GM12878 (cell line): Measurements from ENCODE around the gene EDEM2. TPM values are rescaled to one million over a fixed set of nuclear protein-coding genes. Genes with fewer than 3 reads are reported as not detected.

ENCODE experiments used
- ATAC-seq: fragments of 200-7000 bp; cut with Tn5 transposase; 3 replicates; pipeline ENCODE4 v1.9.1; 2020; ENCODE audit warnings: mild to moderate bottlenecking, moderate library complexity
- BruUV-seq: library from RNA; stranded (reverse); fragments of 400-500 nt; replicated peaks from 2 replicates; lab custom pipeline; 2021; lab: Mats Ljungman, UMichigan
- CTCF ChIA-PET: fragments of 300-600 bp; sonication (Branson Sonifier 250); formaldehyde crosslinking; extraction: SDS; loops from one replicate; lab custom pipeline; 2021; ENCODE audit warnings: inconsistent platforms; lab: Yijun Ruan, JAX
- POLR2A ChIA-PET: fragments of 350-600 bp; formaldehyde crosslinking; extraction: SDS; loops from one replicate; lab custom pipeline; 2021; ENCODE audit warnings: inconsistent platforms; lab: Charles Lee
- RAD21 ChIA-PET: fragments of 300-600 bp; sonication (Branson Sonifier 250); formaldehyde crosslinking; loops from one replicate; lab custom pipeline; 2023; ENCODE audit warnings: antibody characterized with exemption; ENCODE audit not compliant: unreplicated experiment; lab: Charles Lee
- SMC1A ChIA-PET: fragments of 300-600 bp; sonication (Branson Sonifier 250); formaldehyde crosslinking; loops from one replicate; lab custom pipeline; 2023; ENCODE audit not compliant: unreplicated experiment, uncharacterized antibody; lab: Charles Lee
- DNase-seq: peaks from one replicate; pipeline ENCODE4 v3.0.0-alpha.2; 2011; ENCODE audit warnings: low read depth, low spot score
- FAIRE-seq: peaks from 3 replicates; lab custom pipeline; 2011; peaks lifted over from hg19 to GRCh38; lab: Jason Lieb, UNC
- H2AFZ ChIP-seq: 2 replicates; pipeline ENCODE4 v1.6.0; 2011; ENCODE audit warnings: low read depth, low read length, control low read depth; ENCODE audit not compliant: control insufficient read depth
- H3K27ac ChIP-seq: 2 replicates; pipeline ENCODE4 v1.5.1; 2011; ENCODE audit warnings: control low read depth; ENCODE audit not compliant: control insufficient read depth, insufficient read depth
- H3K27me3 ChIP-seq, 2 experiments: replicated peaks in 1 of 2; 2 replicates each; pipeline versions ENCODE4 v1.6.0 to v1.6.1; 2011; ENCODE audit warnings: low read length in 1 of 2; ENCODE audit not compliant: control insufficient read depth in 2 of 2, insufficient read depth in 2 of 2
- H3K36me3 ChIP-seq, 2 experiments: 2 replicates each; pipeline ENCODE4 v1.5.1; 2011; ENCODE audit warnings: low read length in 1 of 2; ENCODE audit not compliant: control insufficient read depth in 2 of 2, insufficient read depth in 2 of 2
- H3K4me1 ChIP-seq: 2 replicates; pipeline ENCODE4 v1.6.1; 2011; ENCODE audit warnings: mild to moderate bottlenecking, low read length, moderate library complexity, mixed read lengths; ENCODE audit not compliant: control insufficient read depth, insufficient read depth
- H3K4me2 ChIP-seq: 2 replicates; pipeline ENCODE4 v1.6.0; 2011; ENCODE audit warnings: control low read depth; ENCODE audit not compliant: control insufficient read depth, insufficient read depth
- H3K4me3 ChIP-seq: fragments of 200-600 bp; sonication (generic); 2 replicates; pipeline ENCODE4 v1.5.1; 2016
- H3K79me2 ChIP-seq: 2 replicates; pipeline ENCODE4 v1.6.0; 2011; ENCODE audit warnings: low read length; ENCODE audit not compliant: control insufficient read depth, insufficient read depth
- H3K9ac ChIP-seq: 2 replicates; pipeline ENCODE4 v1.8.0; 2011; ENCODE audit warnings: low read length, control low read depth, mixed read lengths; ENCODE audit not compliant: control insufficient read depth, insufficient read depth
- H3K9me3 ChIP-seq: replicated peaks from 3 replicates; pipeline ENCODE4 v1.5.1; 2011; ENCODE audit warnings: mild to moderate bottlenecking, low read length; ENCODE audit not compliant: control insufficient read depth, insufficient read depth
- H4K20me1 ChIP-seq: 2 replicates; pipeline ENCODE4 v1.6.0; 2011; ENCODE audit not compliant: control insufficient read depth, insufficient read depth
- CEBPB ChIP-seq, 2 experiments: fragments of 150-350 bp in 1 of 2; IDR thresholded peaks; 2 replicates each; pipeline ENCODE4 v1.6.1; 2012 to 2014; ENCODE audit warnings: low read depth in 2 of 2, low read length in 2 of 2, borderline replicate concordance in 1 of 2, inconsistent platforms in 1 of 2
- CHD2 ChIP-seq: IDR thresholded peaks from 2 replicates; pipeline ENCODE4 v1.6.1; 2011; ENCODE audit warnings: low read depth, low read length, improper control_type of control experiment, borderline replicate concordance
- CREB1 ChIP-seq: IDR thresholded peaks from 2 replicates; pipeline ENCODE4 v1.6.1; 2012; ENCODE audit warnings: low read depth, mild to moderate bottlenecking, inconsistent platforms
- DPF2 ChIP-seq: fragments of 450-650 bp; IDR thresholded peaks from 2 replicates; pipeline ENCODE4 v1.6.1; 2017; ENCODE audit warnings: mild to moderate bottlenecking
- IKZF1 ChIP-seq: fragments of 450-650 bp; conservative IDR thresholded peaks from 2 replicates; pipeline ENCODE4 v1.6.1; 2017; ENCODE audit warnings: antibody characterized with exemption, mild to moderate bottlenecking
- JUNB ChIP-seq: IDR thresholded peaks from 2 replicates; pipeline ENCODE4 v1.6.1; 2016; ENCODE audit warnings: antibody characterized with exemption, mild to moderate bottlenecking
- LARP7 ChIP-seq: fragments of 450-650 bp; IDR thresholded peaks from 2 replicates; pipeline ENCODE4 v1.6.1; 2017; ENCODE audit warnings: mild to moderate bottlenecking
- MTA2 ChIP-seq: fragments of 450-650 bp; IDR thresholded peaks from 2 replicates; pipeline ENCODE4 v1.6.1; 2016; ENCODE audit warnings: low read depth, mild to moderate bottlenecking, moderate library complexity
- NFYA ChIP-seq: IDR thresholded peaks from 2 replicates; pipeline ENCODE4 v1.6.1; 2011; ENCODE audit warnings: low read depth, mild to moderate bottlenecking, low read length, improper control_type of control experiment, borderline replicate concordance
- PAX5 ChIP-seq: IDR thresholded peaks from 2 replicates; pipeline ENCODE4 v1.6.1; 2011; ENCODE audit warnings: low read depth, low read length, borderline replicate concordance
- PAX8 ChIP-seq: fragments of 450-650 bp; IDR thresholded peaks from 2 replicates; pipeline ENCODE4 v1.6.1; 2017; ENCODE audit warnings: mild to moderate bottlenecking, moderate library complexity
- POLR2A ChIP-seq: IDR thresholded peaks from 2 replicates; pipeline ENCODE4 v1.6.1; 2011; ENCODE audit warnings: low read depth, mild to moderate bottlenecking, low read length
- RFX5 ChIP-seq: IDR thresholded peaks from 2 replicates; pipeline ENCODE4 v1.6.1; 2011; ENCODE audit warnings: low read depth, low read length, improper control_type of control experiment
- ZNF217 ChIP-seq: fragments of 450-650 bp; IDR thresholded peaks from 2 replicates; pipeline ENCODE4 v1.6.1; 2017; ENCODE audit warnings: antibody characterized with exemption, mild to moderate bottlenecking
- ZNF24 ChIP-seq: fragments of 450-650 bp; IDR thresholded peaks from 2 replicates; pipeline ENCODE4 v1.6.1; 2017; ENCODE audit warnings: antibody characterized with exemption, mild to moderate bottlenecking
- WGBS: methylation state at CpG from one replicate; pipeline ENCODE4 v1.1.6; 2016; ENCODE audit warnings: low lambda C conversion rate; ENCODE audit not compliant: insufficient replicate concordance, insufficient coverage; ENCODE audit errors: missing lambda C conversion rate; 5-methylcytosine and 5-hydroxymethylcytosine counted together
- in situ Hi-C: fragments of 300-500 bp; cut with MboI; formaldehyde crosslinking; loops from 9 replicates; pipeline ENCODE4 v1.14.3; 2018; ENCODE audit warnings: mixed read lengths
- intact Hi-C: fragments of 100-400 bp; cut with micrococcal nuclease; formaldehyde crosslinking; loops from one replicate; pipeline ENCODE4 v1.14.2; 2022; ENCODE audit not compliant: unreplicated experiment
- polyA plus RNA-seq, 11 experiments: library from polyadenylated mRNA; depleted of rRNA in 4 of 11; unstranded in 6 of 11; stranded (reverse) in 5 of 11; fragments of >200 nt; fragmentation: Nextera tagmentation in 4 of 11; fragmentation: Illumina TruSeq in 1 of 11; extraction: Ambion mirVana in 4 of 11; extraction: Trizol in 1 of 11; gene quantifications; 1 replicate in 1 of 11; 2 replicates in 10 of 11; pipeline versions ENCODE4 v1.2.1 to v1.2.3, GENCODE V29; 2011 to 2016; ENCODE audit warnings: inconsistent platforms in 2 of 11, missing spikeins in 2 of 11, low read depth in 1 of 11
- total RNA-seq, 4 experiments: library from RNA; depleted of rRNA in 3 of 4; stranded (reverse); fragments of >200 nt in 3 of 4; fragmentation: Illumina TruSeq in 1 of 4; extraction: Trizol in 1 of 4; gene quantifications; 2 replicates each; pipeline versions ENCODE4 v1.2.1 to v1.2.3, GENCODE V29; 2013 to 2021
- TF ChIP-seq, protein P1 (sequence below): IDR thresholded peaks from 2 replicates; pipeline ENCODE4 v1.6.1; 2011; ENCODE audit warnings: borderline replicate concordance, low read depth, mild to moderate bottlenecking, moderate library complexity, low read length; ENCODE audit not compliant: insufficient read depth, poor library complexity, severe bottlenecking
- TF ChIP-seq, protein P2 (sequence below): IDR thresholded peaks from 2 replicates; pipeline ENCODE4 v1.6.1; 2012; ENCODE audit warnings: low read depth, low read length, improper control_type of control experiment

EDEM2 gene
- total and polyA plus RNA-seq, 10 of the 15 experiments (the other 5 are each of a cell fraction or from before 2014, with no cell fraction given) = 9.9 to 24.8 (median 14.8) TPM

DNA sequence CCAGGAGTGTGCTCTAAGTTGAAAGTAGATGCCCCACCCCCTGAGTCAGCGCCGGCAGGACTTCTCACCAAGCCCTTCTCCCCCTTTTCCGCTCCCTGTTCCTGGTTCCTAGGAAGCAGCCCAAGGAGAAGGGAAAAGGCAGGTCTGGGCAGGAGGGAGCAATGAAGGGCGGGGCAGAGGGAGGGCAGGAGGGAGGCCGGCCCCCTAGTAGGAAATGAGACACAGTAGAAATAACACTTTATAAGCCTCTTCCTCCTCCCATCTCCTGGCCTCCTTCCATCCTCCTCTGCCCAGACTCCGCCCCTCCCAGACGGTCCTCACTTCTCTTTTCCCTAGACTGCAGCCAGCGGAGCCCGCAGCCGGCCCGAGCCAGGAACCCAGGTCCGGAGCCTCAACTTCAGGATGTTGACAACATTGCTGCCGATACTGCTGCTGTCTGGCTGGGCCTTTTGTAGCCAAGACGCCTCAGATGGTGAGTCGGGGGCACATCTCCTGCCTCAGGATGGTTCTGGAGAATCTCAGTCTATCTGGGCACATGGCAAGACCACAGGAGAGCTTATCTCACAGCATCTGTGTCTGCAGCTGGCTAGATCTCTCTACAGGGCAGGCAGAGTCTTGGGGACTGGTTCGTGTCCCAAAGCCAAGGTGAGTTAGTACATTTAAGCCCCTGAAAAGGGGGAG is 24.8 kb upstream of the EDEM2 start, which contains the start of gene PROCR:
Gene PROCR (plus strand): TSS at position 320 of the 681 bp plus-strand sequence. CDS start 83 bp downstream, at position 403.
- Histone ChIP-seq H4K20me1 (no peaks in the 10 kb centered on the region), H3K4me2 (peak within 1 kb of the TSS; percentile 21), H3K9ac (no peak within 1 kb of the TSS), H3K27ac (no peak within 1 kb of the TSS), H3K36me3 (no peaks in the 10 kb centered on the region), H3K9me3 (no peaks in the 10 kb centered on the region), H3K4me3 (peak within 1 kb of the TSS; percentile 47; the same call in 1 of the 2 replicates), H3K4me1 (no peaks in the 10 kb centered on the region), H3K79me2 (no peaks in the 10 kb centered on the region), H2AFZ (peak within 1 kb of the TSS; percentile 79), H3K27me3 (no peaks in the 10 kb centered on the region)
- ChIA-PET SMC1A (no interaction called here), CTCF (no interaction called here), POLR2A (no interaction called here), RAD21 (no interaction called here)
- ATAC-seq = peak; percentile 70
- no peak for FAIRE-seq
- in situ Hi-C loops (no loop called here), intact Hi-C loops (no loop called here)
- WGBS = under 1% methylated on average over 14 of the region's 16 CpGs
- TF ChIP-seq LARP7 (no peak), JUNB (no peak), PAX8 (no peak), CREB1 (no peak), CHD2 (no peak), ZNF217 (no peak), CEBPB (IDR thresholded peaks at IDR 0.05; ENCODE audit: borderline replicate concordance in 1 of 2, low read depth in 2 of 2, low read length in 2 of 2) (no peak), DPF2 (no peak), RFX5 (no peak), POLR2A (no peak), IKZF1 (no peak), ZNF24 (no peak), NFYA (no peak), MTA2 (no peak), PAX5 (no peak)
- TF ChIP-seq, protein P1, sequence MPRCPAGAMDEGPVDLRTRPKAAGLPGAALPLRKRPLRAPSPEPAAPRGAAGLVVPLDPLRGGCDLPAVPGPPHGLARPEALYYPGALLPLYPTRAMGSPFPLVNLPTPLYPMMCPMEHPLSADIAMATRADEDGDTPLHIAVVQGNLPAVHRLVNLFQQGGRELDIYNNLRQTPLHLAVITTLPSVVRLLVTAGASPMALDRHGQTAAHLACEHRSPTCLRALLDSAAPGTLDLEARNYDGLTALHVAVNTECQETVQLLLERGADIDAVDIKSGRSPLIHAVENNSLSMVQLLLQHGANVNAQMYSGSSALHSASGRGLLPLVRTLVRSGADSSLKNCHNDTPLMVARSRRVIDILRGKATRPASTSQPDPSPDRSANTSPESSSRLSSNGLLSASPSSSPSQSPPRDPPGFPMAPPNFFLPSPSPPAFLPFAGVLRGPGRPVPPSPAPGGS = no peak
- TF ChIP-seq, protein P2, sequence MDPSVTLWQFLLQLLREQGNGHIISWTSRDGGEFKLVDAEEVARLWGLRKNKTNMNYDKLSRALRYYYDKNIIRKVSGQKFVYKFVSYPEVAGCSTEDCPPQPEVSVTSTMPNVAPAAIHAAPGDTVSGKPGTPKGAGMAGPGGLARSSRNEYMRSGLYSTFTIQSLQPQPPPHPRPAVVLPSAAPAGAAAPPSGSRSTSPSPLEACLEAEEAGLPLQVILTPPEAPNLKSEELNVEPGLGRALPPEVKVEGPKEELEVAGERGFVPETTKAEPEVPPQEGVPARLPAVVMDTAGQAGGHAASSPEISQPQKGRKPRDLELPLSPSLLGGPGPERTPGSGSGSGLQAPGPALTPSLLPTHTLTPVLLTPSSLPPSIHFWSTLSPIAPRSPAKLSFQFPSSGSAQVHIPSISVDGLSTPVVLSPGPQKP = no peak
- no TSS peak for BruUV-seq
- DNase-seq = no peak
